HG03439 (cell line): Measurements from ENCODE around the gene TYSND1.
"Not testable (repeated sequence)": the region's sequence is repeated elsewhere in the genome, so short reads cannot be mapped to it uniquely, and the experiment has no call there.

ENCODE experiments used
- ATAC-seq: cut with Tn5 transposase; IDR thresholded peaks from one replicate; pipeline ENCODE4 v1.9.1; 2021; ENCODE audit warnings: mild to moderate bottlenecking, moderate library complexity; ENCODE audit not compliant: unreplicated experiment

Gene TYSND1

GRCh38 chr10:70164163-70164562, 17.7 kb upstream of the TYSND1 start:
- no peak for ATAC-seq

- no peak for ATAC-seq
Observed at GRCh38 chr10:70163448-70163847, 16.9 kb upstream of the TYSND1 start.

- ATAC-seq: no peak
Observed at GRCh38 chr10:70162892-70163201, 16.3 kb upstream of the TYSND1 start.

GRCh38 chr10:70162151-70162891, 15.8 kb upstream of the TYSND1 start:
- ATAC-seq: no peak

GRCh38 chr10:70160798-70161197, 14.3 kb upstream of the TYSND1 start:
- ATAC-seq: no peak

GRCh38 chr10:70159366-70159765, 12.9 kb upstream of the TYSND1 start:
- ATAC-seq: not testable (repeated sequence)

GRCh38 chr10:70158113-70158512, 11.6 kb upstream of the TYSND1 start:
- ATAC-seq: no peak

- ATAC-seq: no peak
Observed at GRCh38 chr10:70155255-70155838, 8.8 kb upstream of the TYSND1 start.

- no peak for ATAC-seq
Observed at GRCh38 chr10:70148516-70148915, 2.0 kb upstream of the TYSND1 start.

GRCh38 chr10:70147259-70147625, 742 bp upstream of the TYSND1 start:
- no peak for ATAC-seq

GRCh38 chr10:70145666-70146488, 623 bp downstream of the TYSND1 start:
- ATAC-seq: peak; percentile 54

GRCh38 chr10:70145166-70145665, 1.3 kb downstream of the TYSND1 start:
- peak; percentile 19 for ATAC-seq

GRCh38 chr10:70144372-70145110, 2.0 kb downstream of the TYSND1 start:
- ATAC-seq: no peak

- ATAC-seq: no peak
Observed at GRCh38 chr10:70142555-70142954, 3.9 kb downstream of the TYSND1 start.

GRCh38 chr10:70140297-70140696, 6.2 kb downstream of the TYSND1 start:
- ATAC-seq: no peak

- no peak for ATAC-seq
Observed at GRCh38 chr10:70139997-70140250, 6.6 kb downstream of the TYSND1 start.

GRCh38 chr10:70139151-70139996, 7.1 kb downstream of the TYSND1 start:
- no peak for ATAC-seq

GRCh38 chr10:70137927-70138883, 8.3 kb downstream of the TYSND1 start:
- ATAC-seq: no peak

GRCh38 chr10:70137135-70137534, 9.4 kb downstream of the TYSND1 start:
- ATAC-seq: no peak
